ENCODE results near the gene TMPRSS11F. TPM values are rescaled to one million over a fixed set of nuclear protein-coding genes. Genes with fewer than 3 reads are reported as not detected.

TMPRSS11F gene
- not detected for total RNA-seq
- not detected for total RNA-seq (2013)

DNA sequence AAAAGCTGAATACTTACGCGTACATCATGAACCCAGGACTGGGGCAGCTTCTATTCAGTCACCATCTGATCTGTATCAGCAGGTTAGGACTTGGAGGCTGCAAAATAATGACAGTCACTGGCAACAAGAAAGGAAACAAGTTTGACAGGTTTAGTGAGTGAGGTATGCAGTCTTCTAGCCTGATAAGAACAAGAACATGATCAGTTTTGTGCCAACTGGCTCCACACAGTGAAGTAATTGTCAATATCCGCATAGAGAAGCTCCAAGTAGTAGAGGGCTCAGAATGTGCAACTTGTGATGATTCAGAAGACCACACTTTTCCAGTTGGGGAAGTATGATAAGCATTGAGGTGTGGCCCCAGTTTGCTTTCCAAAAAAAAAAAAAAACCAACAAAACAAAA, at the start of gene TMPRSS11F:
Gene TMPRSS11F, minus strand, starts transcription at position 77 of the 400 bp plus-strand sequence. Its CDS starts 49 bp downstream, at position 28.
- no peak for DNase-seq
- H3K27me3 Mint-ChIP-seq (ENCODE audit: low read depth in 2 of 2): no peaks in the 10 kb centered on the region
- Histone ChIP-seq H3K4me3 (ENCODE audit: low read length) (no peak within 1 kb of the TSS), H3K27ac (ENCODE audit: low read length) (no peak within 1 kb of the TSS), H3K36me3 (ENCODE audit: control insufficient read depth, insufficient read depth, low read length) (no peaks in the 10 kb centered on the region), H3K4me1 (ENCODE audit: control insufficient read depth, insufficient read depth, low read length) (no peaks in the 10 kb centered on the region), H3K9me3 (ENCODE audit: control insufficient read depth, insufficient read depth, low read length) (peaks cover 7% of the 10 kb centered on the region), H3K27me3 (ENCODE audit: control insufficient read depth, insufficient read depth, low read length) (no peaks in the 10 kb centered on the region)
- H3K36me3 Mint-ChIP-seq: peaks cover 7% of the 10 kb centered on the region
- H3K4me3 Mint-ChIP-seq: no peak within 1 kb of the TSS
- no peaks in the 10 kb centered on the region for H3K4me1 Mint-ChIP-seq
- no peak for TF ChIP-seq CTCF (IDR thresholded peaks at IDR 0.05)
- intact Hi-C loops (cut with micrococcal nuclease): no loop called here
- peaks cover 3 to 6% of the 10 kb centered on the region in 2 donors for H3K9me3 Mint-ChIP-seq
- no peak within 1 kb of the TSS for H3K27ac Mint-ChIP-seq
- WGBS (ENCODE audit: insufficient coverage): 98% methylated on average over 3 of the region's 3 CpGs
- ATAC-seq: no peak

DNA sequence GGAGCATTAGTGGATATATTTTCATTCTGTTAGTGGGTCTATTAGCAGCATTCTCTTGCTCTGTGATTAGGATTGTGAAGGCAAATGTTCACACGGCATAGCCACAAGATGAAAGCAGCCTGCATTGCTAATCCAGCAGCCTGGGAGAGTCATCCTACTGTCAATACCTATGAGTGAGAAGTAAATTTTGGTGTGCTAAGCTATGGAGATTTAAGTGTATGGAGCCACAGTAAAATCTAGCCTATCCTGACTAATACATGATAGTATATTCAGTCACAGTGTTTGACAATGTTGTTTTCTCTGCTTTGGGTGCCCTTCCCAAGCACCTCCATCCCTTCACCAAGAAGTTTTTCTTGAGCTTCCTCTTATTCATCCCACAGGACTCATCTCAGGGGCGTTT, 47.2 kb upstream of the TMPRSS11F start:
- H3K4me3 Mint-ChIP-seq: no peak overlapping the region
- H3K4me1 Mint-ChIP-seq: no peaks in the 10 kb centered on the region
- DNase-seq: no peak
- no peaks in the 10 kb centered on the region for H3K9me3 Mint-ChIP-seq
- no peak for ATAC-seq
- no peaks in the 10 kb centered on the region for H3K36me3 Mint-ChIP-seq
- H3K4me1 ChIP-seq (ENCODE audit: control insufficient read depth, insufficient read depth, low read length): no peaks in the 10 kb centered on the region
- H3K4me3 ChIP-seq (ENCODE audit: low read length): no peak overlapping the region
- 47% methylated on average over 1 of the region's 2 CpGs for whole genome bisulfite sequencing (ENCODE audit: insufficient coverage)
- H3K36me3 ChIP-seq (ENCODE audit: control insufficient read depth, insufficient read depth, low read length): no peaks in the 10 kb centered on the region
- H3K27ac ChIP-seq (ENCODE audit: low read length): no peak overlapping the region
- no peaks in the 10 kb centered on the region for H3K27me3 ChIP-seq (ENCODE audit: control insufficient read depth, insufficient read depth, low read length)
- intact Hi-C loops (cut with micrococcal nuclease): loop anchor here (5.0 kb wide), 1 partner anchor 630 kb away; the partner anchor contains the start of gene CENPC
- H3K27me3 Mint-ChIP-seq (ENCODE audit: low read depth in 2 of 2): peaks cover 4 to 14% of the 10 kb centered on the region in 2 donors
- H3K9me3 ChIP-seq (ENCODE audit: control insufficient read depth, insufficient read depth, low read length): no peaks in the 10 kb centered on the region
- no peak for TF ChIP-seq CTCF (IDR thresholded peaks at IDR 0.05)
- no peak overlapping the region for H3K27ac Mint-ChIP-seq

- H3K4me3 Mint-ChIP-seq: no peak overlapping the region
These were observed 46.8 kb upstream of the TMPRSS11F start for GRCh38 chr4:68176500-68176899.

More at GRCh38 chr4:68176500-68176899, 46.8 kb upstream of the TMPRSS11F start:
- DNase-seq: no peak
- Mint-ChIP-seq H3K4me1 (no peaks in the 10 kb centered on the region), H3K27ac (no peak overlapping the region), H3K27me3 (ENCODE audit: low read depth in 2 of 2) (peaks cover 4 to 14% of the 10 kb centered on the region in 2 donors), H3K9me3 (no peaks in the 10 kb centered on the region), H3K36me3 (no peaks in the 10 kb centered on the region)
- Histone ChIP-seq H3K27ac (ENCODE audit: low read length) (no peak overlapping the region), H3K9me3 (ENCODE audit: control insufficient read depth, insufficient read depth, low read length) (no peaks in the 10 kb centered on the region), H3K4me3 (ENCODE audit: low read length) (no peak overlapping the region), H3K27me3 (ENCODE audit: control insufficient read depth, insufficient read depth, low read length) (no peaks in the 10 kb centered on the region), H3K36me3 (ENCODE audit: control insufficient read depth, insufficient read depth, low read length) (no peaks in the 10 kb centered on the region), H3K4me1 (ENCODE audit: control insufficient read depth, insufficient read depth, low read length) (no peaks in the 10 kb centered on the region)
- ATAC-seq: no peak
- WGBS (ENCODE audit: insufficient coverage): 45% methylated on average over 1 of the region's 1 CpG
- intact Hi-C loops (cut with micrococcal nuclease): loop anchor here (5.0 kb wide), 1 partner anchor 629 kb away; the partner anchor contains the start of gene CENPC
- TF ChIP-seq CTCF (IDR thresholded peaks at IDR 0.05): no peak
